Stimulated activated CD4-positive, alpha-beta T cell treated with anti-CD3 and anti-CD28 coated beads, Interleukin-12 subunit alpha, Interleukin-12 subunit beta, amount 100 ng/mL, for 4 hours (primary cell): ENCODE results near the gene HOXA2.

Source experiments
- DNase-seq: peaks from one replicate; pipeline ENCODE4 v3.0.0-alpha.2; 2020

HOXA2 gene

GRCh38 chr7:27124902-27125689 is 22.6 kb upstream of the HOXA2 start:
- no peak for DNase-seq

- no peak for DNase-seq
These were observed 21.8 kb upstream of the HOXA2 start for GRCh38 chr7:27124096-27124901.

- DNase-seq = no peak
These were observed 21.1 kb upstream of the HOXA2 start for GRCh38 chr7:27123477-27124053.

- no peak for DNase-seq
These were observed 20.6 kb upstream of the HOXA2 start for GRCh38 chr7:27123007-27123476.

GRCh38 chr7:27122077-27122910 is 19.8 kb upstream of the HOXA2 start:
- DNase-seq = no peak

- DNase-seq = no peak
These were observed 19.2 kb upstream of the HOXA2 start for GRCh38 chr7:27121684-27122076.

GRCh38 chr7:27119412-27119911 is 17.0 kb upstream of the HOXA2 start:
- DNase-seq = no peak

- DNase-seq = no peak
These were observed 16.1 kb upstream of the HOXA2 start for GRCh38 chr7:27118580-27118979.

GRCh38 chr7:27117887-27118491 is 15.5 kb upstream of the HOXA2 start:
- DNase-seq = no peak

- DNase-seq = no peak
These were observed 14.7 kb upstream of the HOXA2 start for GRCh38 chr7:27116962-27117886.

GRCh38 chr7:27116031-27116961 is 13.8 kb upstream of the HOXA2 start:
- no peak for DNase-seq

- no peak for DNase-seq
These were observed 12.9 kb upstream of the HOXA2 start for GRCh38 chr7:27115221-27116026.

GRCh38 chr7:27114881-27115220 is 12.4 kb upstream of the HOXA2 start:
- no peak for DNase-seq

- no peak for DNase-seq
These were observed 11.7 kb upstream of the HOXA2 start for GRCh38 chr7:27113991-27114769.

GRCh38 chr7:27112955-27113949 is 10.8 kb upstream of the HOXA2 start:
- DNase-seq = no peak

- DNase-seq = no peak
These were observed 9.9 kb upstream of the HOXA2 start for GRCh38 chr7:27112361-27112760.

GRCh38 chr7:27111751-27112277 is 9.3 kb upstream of the HOXA2 start:
- DNase-seq = no peak
